ENCODE results near the gene OPRD1.
"Not testable (repeated sequence)": the region's sequence is repeated elsewhere in the genome, so short reads cannot be mapped to it uniquely, and the experiment has no call there.

OPRD1 gene

DNA sequence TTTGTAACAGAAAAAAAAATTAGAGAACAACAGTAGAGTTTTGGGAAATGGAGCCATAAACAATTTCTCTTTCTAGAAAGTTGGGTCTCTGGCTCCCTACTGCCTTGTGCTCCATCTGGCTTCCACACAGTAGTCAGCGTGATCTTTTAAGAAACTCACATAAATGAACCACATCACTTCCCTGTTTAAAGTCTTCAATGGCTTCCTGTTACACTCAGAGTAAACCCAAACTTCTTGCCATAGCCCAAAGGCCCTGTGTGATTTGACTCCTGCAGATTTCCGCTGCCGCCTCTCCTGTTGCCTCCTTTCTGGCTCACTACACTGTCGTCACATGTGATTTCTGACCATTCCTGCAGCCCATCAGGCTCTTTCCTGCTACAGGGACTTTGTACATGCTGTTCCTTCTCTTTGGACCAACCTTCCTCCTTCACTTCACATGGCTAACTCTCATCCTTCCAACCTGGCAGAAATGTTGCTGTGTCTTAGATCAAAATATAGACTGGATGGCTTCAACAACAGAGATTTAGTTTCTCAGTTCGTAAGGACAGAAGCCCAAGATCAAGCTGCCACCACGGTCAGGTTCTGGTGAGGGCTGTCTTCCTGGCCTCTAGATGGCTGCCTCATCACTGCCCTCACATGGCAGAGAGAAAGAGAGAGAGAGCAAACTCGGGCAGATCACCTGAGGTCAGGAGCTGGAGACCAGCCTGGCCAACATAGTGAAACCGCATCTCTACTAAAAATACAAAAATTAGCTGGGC is 34.0 kb downstream of the OPRD1 start:
- DNase-seq (ENCODE audit: low read depth), result no peak

DNA sequence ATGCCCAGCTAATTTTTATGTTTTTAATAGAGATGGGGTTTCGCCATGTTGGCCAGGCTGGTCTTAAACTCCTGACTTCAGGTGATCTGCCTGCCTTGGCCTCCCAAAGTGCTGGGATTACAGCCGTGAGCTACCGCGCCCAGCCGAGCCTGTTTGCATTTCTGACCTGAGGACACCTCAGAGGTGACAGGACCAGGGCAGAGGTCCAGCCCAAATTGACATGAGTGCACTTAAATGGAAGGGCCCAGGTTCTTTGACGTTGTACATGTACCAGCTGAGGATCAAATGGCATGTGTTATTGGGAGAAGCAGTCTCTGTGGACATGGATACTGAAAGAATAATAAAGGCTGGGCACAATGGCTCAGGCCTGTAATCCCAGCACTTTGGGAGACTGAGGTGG is 35.2 kb downstream of the OPRD1 start:
- DNase-seq (ENCODE audit: low read depth), result not testable (repeated sequence)

DNA sequence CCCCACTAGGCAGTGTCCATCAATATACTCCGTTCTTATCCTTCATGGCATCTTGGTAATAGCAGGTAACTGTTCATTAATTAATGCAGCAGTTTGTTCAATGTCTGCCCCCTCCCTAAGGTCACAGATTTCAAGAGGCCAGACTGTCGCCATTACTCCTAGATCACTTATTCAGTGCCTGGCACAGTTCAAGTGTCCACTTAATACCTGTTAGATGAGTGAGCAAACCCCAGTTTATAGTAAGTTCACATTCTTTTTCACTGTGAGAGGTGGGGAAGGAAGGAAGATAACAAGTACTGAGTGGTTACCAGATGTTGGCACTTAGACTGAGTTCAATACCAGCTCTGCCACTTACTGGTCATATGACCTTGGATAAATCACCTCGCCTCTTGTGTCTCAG is 36.4 kb downstream of the OPRD1 start:
- no peak for DNase-seq (ENCODE audit: low read depth)

GRCh38 chr1:28853093-28853742 is 41.2 kb downstream of the OPRD1 start:
- no peak for DNase-seq (ENCODE audit: low read depth)

DNA sequence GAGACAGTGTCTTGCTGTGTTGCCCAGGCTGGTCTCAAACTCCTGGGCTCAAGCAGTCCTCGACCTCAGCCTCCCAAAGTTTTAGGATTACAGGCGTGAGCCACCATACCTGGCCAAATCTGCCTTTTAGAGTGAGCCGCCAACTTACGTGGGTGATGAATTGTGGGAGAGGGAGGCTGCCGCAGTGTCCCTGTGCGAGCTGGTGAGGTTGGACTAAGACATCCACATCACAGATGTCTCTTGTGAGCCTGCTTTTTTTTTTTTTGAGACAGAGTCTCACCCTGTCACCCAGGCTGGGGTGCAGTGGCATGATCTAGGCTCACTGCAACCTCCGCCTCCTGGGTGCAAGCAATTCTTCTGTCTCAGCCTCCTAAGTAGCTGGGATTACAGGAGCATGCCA is 42.4 kb downstream of the OPRD1 start:
- not testable (repeated sequence) for DNase-seq (ENCODE audit: low read depth)

DNA sequence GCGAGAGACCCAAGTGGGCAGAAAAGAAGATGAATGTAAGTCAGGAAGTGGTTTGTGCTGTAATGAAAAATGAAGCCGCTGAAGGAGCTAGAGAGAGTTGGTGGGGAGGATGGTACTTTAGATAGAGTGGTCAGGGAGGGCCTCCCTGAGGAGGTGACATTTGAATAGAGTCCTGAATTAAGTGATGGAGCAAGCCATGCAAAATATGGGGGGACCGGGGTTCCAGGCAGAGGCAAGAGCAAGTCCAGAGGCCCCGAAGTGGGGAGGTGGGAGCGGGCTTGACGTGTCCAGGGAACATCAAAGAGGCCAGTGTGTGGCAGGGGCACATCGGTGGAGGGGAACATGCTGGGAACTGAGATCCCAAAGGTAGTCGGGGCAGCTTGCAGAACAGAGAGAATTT is 43.1 kb downstream of the OPRD1 start:
- DNase-seq (ENCODE audit: low read depth), result no peak

DNA sequence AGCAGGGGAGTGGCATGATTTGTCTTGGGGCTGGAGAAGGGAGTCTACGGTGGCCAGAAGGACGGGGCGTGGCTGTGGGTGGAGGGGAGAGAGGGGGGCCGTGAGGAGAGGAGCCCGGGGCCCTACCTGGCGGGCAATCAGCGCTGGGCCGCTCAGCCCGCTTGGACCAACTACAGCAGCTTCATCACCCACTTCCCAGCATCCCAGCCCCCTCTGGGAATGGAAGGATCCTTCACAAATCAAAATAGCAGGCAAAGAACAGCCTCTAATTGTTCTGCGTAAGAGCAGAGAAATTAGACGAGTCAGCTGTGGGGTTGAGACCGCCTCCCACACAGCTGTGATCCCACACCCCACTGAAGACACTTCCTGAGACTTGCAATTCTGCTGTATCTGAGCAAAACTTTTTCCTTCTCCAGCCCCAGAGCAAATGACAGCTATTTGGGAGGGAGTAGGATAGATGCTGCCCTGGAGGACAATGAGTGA is 43.5 kb downstream of the OPRD1 start:
- no peak for DNase-seq (ENCODE audit: low read depth)

DNA sequence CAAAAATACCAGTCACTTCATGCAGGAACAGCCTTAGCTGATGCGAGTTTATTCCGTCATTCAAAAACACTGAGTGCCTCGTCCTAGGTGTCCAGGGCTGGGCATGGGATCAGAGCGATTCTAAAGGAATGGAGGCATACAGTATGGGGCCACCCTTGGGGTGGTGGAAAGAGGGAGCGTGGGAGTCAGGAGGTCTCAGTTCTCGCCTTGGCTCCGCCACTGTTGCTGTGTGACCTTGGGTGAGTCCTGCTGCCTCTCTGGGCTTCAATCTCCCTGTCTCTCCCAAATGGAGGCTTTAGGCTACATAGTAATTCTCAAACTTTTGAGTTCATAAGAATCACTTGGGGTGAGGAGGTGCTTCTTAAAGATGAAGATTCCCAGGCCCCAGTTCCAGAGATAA is 44.0 kb downstream of the OPRD1 start:
- no peak for DNase-seq (ENCODE audit: low read depth)

GRCh38 chr1:28860332-28861073 is 48.5 kb downstream of the OPRD1 start:
- no peak for DNase-seq (ENCODE audit: low read depth)

- no peak for DNase-seq (ENCODE audit: low read depth)
These were observed 50.8 kb downstream of the OPRD1 start for GRCh38 chr1:28862571-28863403.

DNA sequence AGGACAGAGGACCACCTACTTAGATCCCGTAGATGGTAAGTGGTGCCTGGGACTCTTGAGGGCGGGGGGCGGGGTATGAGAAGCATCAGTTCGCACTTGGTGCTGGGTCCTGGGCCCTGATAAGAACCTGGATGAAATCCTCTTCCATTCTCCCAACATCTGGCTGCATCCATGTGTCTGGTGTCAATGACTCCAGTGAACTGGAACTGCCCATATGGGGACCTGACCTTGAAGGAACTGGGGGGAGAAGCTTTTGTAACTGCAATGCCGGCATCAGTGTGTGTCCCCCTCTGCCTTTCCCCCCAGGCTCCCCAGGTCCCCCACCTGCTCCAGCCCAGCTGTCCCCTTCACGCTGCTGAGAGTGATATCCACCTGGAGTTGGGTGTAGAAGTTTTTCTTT is 52.7 kb downstream of the OPRD1 start:
- DNase-seq (ENCODE audit: low read depth), result no peak

GRCh38 chr1:28865997-28866650 is 54.2 kb downstream of the OPRD1 start:
- DNase-seq (ENCODE audit: low read depth), result no peak

DNA sequence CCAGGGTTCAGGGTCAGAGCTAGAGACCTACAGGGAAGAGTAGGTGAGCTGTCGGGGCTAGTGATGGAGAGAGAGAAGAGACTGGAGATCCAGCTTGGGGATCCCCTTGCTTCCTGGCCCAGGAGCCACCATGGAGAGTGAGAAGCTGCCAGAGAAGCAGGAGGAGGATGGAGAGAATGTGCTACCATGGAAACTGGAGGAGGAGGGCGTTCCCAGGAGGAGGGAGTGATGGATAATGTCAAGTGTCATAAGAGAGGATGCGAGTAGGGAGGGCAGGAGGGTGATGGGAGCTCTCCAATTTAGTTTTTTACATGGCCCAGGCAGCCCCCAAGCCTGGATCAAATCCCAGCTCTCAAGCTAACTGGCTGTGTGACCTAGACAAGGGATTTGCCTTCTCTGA is 55.9 kb downstream of the OPRD1 start:
- no peak for DNase-seq (ENCODE audit: low read depth)

GRCh38 chr1:28869952-28870351 is 58.0 kb downstream of the OPRD1 start:
- no peak for DNase-seq (ENCODE audit: low read depth)

GRCh38 chr1:28871631-28872401 is 59.8 kb downstream of the OPRD1 start:
- no peak for DNase-seq (ENCODE audit: low read depth)

DNA sequence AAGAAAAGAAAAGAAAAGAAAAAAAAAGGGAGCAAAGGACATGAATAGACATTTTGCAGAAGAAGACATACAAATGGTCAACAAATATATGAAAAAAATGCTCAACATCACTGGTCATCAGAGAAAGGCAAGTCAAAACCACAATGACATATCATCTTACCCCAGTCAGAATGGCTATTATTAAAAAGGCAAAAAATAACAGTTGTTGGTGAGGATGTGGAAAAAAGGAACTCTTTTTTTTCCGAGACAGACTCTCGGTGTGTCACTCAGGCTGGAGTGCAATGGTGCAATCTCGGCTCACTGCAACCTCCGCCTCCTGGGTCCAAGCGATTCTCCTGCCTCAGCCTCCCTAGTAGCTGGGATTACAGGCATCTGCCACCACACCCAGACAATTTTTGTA is 63.2 kb downstream of the OPRD1 start:
- not testable (repeated sequence) for DNase-seq (ENCODE audit: low read depth)

GRCh38 chr1:28877132-28877781 is 65.3 kb downstream of the OPRD1 start:
- peak; percentile 56 for DNase-seq (ENCODE audit: low read depth)

- no peak for DNase-seq (ENCODE audit: low read depth)
These were observed 66.8 kb downstream of the OPRD1 start for GRCh38 chr1:28878796-28879195.

DNA sequence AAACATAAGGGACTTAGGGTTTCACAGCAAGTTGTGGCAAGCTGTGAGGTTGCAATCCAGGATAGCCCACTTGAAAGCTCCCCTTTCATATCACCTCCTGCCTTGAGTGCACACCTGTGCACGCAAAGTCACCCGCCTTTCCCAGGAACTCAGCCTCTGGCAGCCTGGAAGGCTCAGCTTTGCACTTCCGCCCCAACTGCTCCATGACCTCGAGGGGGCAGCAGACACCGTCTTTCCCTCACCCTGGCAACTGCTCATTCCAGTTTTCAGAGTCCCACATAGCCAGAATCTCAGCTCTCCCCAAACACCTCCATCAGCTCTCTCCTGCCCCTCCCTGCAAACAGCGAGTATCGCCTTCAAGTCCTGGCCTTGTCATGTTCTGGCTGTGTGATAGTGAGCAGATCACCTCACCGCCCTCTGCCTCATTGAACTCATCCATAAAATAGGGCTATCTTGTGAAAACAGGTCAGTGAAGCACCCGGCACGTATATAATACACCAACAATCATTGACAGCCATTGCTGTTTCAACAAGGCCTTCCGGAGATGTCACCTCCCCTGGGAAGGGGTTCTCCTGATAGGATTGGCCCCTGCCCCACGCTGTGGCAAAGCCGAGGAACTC is 70.1 kb downstream of the OPRD1 start:
- peak; percentile 85 for DNase-seq (ENCODE audit: low read depth)

DNA sequence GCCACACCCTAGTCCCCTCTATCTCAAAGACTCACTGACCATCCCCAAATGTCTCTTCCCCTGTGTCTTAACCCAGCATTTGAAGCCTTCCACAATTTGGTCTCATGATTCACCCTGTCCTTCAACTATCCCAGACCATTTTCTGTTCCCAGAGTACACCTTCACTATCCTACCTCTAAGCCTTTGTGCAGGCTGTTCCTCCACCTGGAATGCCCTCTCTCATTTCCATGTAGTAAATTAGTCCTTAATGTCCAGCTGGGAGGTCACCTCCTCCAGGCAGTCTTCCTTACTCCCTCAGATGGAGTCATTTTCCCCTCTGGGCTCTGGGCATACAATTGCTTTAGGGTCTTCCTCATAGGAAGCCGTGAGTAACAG is 71.3 kb downstream of the OPRD1 start:
- DNase-seq (ENCODE audit: low read depth), result no peak
